ENCODE data around the gene CEP95.
A peak's percentile ranks its signal among the peaks of the same experiment; 100 is the strongest.
"Not testable (repeated sequence)": the region's sequence is repeated elsewhere in the genome, so short reads cannot be mapped to it uniquely, and the experiment has no call there.

Gene CEP95, protein sequence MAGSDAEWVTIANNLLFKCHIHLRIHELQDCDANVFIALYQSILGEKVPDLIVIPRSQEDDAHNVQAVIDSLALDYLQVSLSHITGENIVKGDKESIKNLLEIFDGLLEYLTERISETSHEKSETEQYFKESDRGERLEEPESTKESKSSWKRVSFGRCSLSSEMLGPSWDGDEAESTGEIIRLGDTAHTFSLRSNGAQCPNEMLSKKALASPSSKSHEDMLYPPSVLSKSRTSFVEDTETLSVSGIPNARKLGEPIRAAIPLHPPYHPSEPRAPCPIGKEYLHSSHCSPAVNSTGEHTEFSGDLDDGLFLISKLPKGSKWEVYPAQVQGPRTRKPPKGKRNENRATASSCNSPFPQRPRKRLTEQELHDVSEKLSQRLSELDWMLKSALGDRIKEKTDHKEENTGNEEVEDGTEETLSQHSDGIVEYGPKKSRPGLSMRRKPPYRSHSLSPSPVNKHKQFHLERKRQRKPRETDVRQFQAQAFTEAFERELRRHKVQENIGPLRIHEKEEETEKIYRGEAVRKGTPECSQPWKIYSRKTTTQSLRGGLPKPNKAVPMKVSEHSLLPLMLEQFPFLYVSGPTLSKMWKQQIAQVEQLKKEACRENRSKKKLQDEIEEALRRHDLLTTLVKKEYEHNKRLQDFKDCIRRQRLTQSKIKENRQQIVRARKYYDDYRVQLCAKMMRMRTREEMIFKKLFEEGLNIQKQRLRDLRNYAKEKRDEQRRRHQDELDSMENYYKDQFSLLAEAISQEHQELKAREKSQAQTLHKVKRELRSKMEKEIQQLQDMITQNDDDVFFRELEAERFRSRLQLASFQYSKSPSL

DNA sequence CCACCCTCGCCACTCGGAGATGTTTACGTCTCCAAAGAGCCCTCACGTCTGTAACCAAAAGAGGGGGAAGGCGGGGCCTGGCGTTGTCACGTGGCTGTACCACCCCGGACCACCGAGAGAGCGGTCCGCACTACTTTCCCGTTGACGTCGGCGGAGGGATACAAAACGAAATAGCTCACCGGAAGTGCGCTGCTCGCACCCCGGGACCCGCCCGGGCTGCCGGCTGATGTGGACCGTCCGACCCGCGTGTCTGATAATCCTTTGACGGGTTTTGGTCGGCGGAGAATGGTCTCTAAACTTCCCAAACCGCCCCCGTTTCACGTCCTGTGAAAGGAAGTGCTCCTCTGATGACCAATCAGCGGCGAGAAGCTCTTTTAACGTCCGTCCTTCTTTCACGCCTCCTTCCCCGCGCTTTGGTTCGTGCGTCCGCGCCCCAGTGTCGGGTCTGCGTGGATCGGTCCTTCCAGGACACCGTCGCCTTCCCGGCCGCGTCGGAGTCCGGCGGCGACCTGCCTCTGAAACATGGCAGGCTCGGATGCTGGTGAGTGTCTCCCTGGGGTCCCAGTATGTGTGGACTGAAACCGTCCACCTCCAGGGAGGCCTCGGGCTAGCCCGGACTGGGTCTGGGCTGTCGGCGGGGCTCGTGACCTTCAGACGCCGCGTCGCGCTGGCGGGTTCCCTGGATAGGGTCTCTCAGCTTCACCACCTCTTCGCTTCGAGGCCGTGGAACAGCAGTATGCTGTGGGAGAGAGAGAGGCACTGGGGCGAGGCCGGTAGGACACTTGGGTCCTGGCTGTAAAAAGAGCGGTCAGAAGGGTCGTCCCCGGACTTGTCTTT is at the start of gene CEP95:
Gene CEP95, plus strand, starts transcription at position 402 of the 837 bp plus-strand sequence. Its CDS starts 121 bp downstream, at position 523.
- peak; percentile 93 for DNase-seq (ENCODE audit: low spot score)

DNA sequence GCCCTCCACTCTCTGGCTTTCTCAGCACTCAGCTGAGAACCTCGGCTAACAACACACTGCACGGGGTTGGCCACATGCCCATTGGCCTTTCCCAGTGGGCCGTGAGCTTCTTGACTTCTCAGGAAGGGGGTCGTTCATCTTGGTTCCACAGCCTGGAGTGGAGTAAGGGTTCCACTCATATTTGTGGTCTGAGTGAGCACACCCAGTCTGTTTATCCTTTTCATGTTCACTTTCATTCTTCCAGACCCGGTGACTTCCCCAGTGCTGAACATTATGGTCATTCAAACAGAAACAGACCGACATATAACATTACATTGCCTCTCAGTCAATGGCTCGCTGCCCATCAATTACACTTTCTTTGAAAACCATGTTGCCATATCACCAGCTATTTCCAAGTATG is 49.6 kb upstream of the CEP95 start:
- no peak for DNase-seq (ENCODE audit: low spot score)

DNA sequence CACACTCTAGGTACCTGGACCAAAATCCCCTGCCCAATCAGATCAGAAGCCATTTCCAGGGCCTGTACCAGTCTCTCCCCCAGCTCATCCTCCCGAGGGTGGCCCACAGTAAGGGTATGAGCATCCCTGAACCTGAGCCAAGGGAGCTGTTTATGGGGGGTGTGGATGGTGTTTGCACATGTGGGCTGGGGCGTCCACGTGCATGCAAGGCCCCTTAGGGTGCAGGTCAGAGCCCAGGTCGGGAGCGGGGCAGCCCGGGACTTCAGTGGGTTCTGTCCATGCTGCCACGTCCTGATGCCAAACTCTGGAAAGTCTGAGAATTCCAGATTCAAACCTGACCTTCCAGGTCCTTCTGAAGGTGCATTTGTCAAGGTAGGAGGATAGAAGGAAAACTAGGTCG is 48.0 kb upstream of the CEP95 start:
- DNase-seq (ENCODE audit: low spot score) = no peak

DNA sequence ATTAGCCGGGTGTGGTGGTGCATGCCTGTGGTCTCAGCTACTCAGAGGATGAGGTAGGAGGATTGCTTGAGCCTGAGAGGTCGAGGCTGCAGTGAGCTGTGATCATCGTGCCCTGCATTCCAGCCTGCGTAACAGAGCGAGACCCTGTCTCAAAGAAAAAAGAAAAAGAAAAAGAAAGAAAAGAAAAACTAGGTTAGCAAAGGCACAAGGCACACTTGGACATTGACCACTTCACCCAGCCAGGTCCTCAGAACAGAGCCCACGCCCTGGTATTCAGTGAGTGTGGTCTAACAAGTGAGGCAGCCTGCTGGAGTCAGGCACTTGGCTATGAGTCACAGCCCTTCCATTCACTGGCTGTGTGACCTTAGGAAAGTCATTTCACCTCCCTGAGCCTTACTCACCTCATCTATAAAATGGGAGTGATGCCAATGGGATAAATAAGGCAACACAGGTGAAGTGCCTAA is 47.5 kb upstream of the CEP95 start:
- DNase-seq (ENCODE audit: low spot score) = no peak

DNA sequence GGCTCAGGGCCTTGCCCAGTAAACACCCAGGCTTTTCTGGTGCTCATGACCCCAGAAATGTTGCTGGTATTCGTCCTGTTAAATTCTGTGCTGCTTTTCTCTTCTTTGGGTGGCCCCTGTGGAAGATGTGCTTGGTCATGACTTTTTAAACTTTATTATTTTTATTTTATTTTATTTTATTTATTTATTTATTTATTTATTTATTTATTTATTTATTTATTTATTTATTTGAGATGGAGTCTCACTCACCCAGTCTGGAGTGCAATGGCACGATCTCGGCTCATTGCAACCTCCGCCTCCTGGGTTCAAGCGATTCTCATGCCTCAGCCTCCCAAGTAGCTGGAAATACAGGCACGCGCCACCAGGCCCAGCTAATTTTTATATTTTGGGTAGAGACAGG is 47.0 kb upstream of the CEP95 start:
- not testable (repeated sequence) for DNase-seq (ENCODE audit: low spot score)

- DNase-seq (ENCODE audit: low spot score) = no peak
These were observed 45.8 kb upstream of the CEP95 start for GRCh38 chr17:64460955-64461354.

DNA sequence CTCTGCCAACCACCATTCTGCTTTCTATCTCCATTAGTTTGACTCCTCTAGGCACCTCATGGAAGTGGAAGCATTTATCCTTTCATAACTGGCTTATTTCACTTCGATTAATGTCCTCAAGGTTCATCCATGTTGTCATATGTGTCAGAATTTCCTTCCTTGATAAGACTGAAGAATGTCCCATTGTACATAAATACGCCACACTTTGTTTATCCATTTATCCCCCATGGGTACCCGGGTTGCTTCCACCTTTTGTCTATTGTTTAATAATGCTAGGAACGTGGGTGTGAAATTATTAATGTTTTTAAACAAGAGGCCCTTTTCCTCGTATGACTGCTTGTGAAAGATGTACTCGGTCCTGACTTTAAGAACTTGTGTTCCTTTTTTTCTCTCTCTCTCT is 45.0 kb upstream of the CEP95 start:
- no peak for DNase-seq (ENCODE audit: low spot score)

DNA sequence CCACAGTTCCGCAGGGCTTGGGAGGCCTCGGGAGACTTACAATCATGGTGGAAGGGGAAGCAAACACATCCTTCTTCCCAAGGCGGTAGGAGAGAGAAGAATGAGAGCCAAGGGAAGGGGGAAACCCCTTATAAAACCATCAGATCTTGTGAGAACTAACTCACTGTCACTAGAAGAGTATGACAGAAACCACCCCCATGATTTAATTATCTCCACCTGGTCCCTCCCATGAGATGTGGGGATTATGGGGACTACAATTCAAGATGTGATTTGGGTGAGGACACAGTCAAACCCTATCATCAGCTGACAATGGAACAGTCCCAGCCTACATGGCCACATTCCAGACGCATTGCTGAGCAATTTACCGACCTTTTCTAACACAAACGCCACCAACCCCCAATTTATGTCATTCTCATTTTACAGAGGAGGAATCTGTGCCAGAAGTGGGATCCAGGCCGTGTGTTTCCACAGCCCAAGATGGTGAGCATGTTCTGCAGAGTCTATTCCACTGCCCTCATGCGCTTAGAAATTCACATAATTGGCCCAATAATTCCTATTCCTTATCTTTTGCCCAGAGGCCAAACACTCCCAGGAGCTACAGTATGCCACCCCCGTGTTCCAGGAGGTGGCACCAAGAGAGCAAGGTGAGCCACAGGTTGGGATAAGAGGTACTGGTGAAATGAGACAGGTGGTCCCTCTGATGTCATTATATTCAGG is 40.6 kb upstream of the CEP95 start:
- no peak for DNase-seq (ENCODE audit: low spot score)

GRCh38 chr17:64466834-64467233 is 39.9 kb upstream of the CEP95 start:
- DNase-seq (ENCODE audit: low spot score) = not testable (repeated sequence)

DNA sequence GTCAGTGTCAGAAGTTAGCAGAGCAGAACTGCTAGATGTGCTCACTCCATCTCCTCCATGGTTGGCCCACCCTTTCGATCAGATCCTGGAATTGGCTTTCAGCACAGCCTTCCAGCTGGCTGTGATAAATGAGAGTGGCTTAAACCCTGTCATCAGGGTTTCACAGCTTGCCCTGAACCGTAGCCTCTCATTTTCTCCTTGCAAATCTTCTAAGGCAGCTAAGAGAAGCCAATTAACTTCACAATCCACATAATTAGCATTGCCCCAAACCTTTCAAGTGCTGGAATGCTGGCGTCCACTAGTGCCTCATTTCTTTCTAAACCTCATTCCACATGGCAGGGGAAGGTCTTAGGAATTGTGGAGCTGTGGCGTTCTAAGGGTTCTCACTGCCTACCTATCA is 36.2 kb upstream of the CEP95 start:
- DNase-seq (ENCODE audit: low spot score) = no peak

GRCh38 chr17:64471440-64471839 is 35.3 kb upstream of the CEP95 start:
- no peak for DNase-seq (ENCODE audit: low spot score)

GRCh38 chr17:64472564-64472963 is 34.2 kb upstream of the CEP95 start:
- no peak for DNase-seq (ENCODE audit: low spot score)

GRCh38 chr17:64477849-64478248 is 28.9 kb upstream of the CEP95 start:
- no peak for DNase-seq (ENCODE audit: low spot score)

DNA sequence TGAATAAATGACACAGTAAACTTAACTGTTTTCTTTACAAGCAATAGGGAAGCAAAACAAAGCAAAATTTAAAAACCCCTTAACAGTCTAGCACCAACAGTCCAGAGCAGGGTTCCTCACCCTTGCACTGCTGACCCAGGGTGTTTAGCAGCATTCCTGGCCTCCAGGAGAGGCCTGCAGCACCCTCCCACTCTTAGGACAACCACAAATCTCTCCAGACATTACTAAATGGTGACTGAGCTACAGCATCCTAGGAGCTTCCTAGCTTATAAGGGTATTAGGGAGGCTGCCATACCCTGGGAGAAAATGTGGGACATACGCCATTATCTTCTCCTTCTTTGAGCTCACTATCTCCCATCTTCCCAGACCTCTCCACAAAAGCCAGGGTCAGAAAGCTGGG is 25.8 kb upstream of the CEP95 start:
- no peak for DNase-seq (ENCODE audit: low spot score)

- no peak for DNase-seq (ENCODE audit: low spot score)
These were observed 22.4 kb upstream of the CEP95 start for GRCh38 chr17:64484380-64484779.

DNA sequence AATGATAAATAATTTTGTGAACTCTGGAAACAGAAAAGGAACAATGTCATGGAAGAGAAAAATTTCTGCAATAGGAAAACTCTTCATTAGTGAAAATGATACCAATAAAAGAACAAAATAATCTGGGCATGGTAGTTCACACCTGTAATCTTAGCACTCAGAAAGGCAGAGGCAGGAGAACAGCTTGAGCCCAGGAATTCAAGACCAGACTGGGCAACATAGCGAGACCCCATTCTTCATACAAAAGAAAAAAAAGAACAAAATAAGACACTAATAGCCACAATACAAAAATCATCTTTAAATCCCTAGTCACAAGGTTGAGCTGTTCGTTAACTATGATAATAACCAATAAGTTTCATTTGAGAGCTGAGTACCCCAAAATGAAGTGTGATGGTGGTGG is 18.5 kb upstream of the CEP95 start:
- no peak for DNase-seq (ENCODE audit: low spot score)

- no peak for DNase-seq (ENCODE audit: low spot score)
These were observed 15.5 kb upstream of the CEP95 start for GRCh38 chr17:64491034-64491860.

- DNase-seq (ENCODE audit: low spot score) = no peak
These were observed 14.8 kb upstream of the CEP95 start for GRCh38 chr17:64491994-64492393.

GRCh38 chr17:64492481-64493109 is 14.2 kb upstream of the CEP95 start:
- no peak for DNase-seq (ENCODE audit: low spot score)

- no peak for DNase-seq (ENCODE audit: low spot score)
These were observed 12.7 kb upstream of the CEP95 start for GRCh38 chr17:64494121-64494520.

Measured in iPS-NIHi11 (cell line).